Neural cell (in vitro differentiated cells): ENCODE results near the gene VASN. TPM values are rescaled to one million over a fixed set of nuclear protein-coding genes. Genes with fewer than 3 reads are reported as not detected.

Source experiments
- H2AFZ ChIP-seq: fragments of 200-600, 300-800 bp; sonication (generic), shearing (Covaris generic); 2 replicates; pipeline ENCODE4 v1.6.0; 2014; ENCODE audit warnings: low read depth, mild to moderate bottlenecking, antibody characterized with exemption, low read length, moderate library complexity
- H3F3A ChIP-seq: fragments of 200-600 bp; shearing (Covaris generic); 2 replicates; pipeline ENCODE4 v1.6.1; 2016; ENCODE audit warnings: mild to moderate bottlenecking, moderate library complexity, mixed read lengths, antibody characterized with exemption, low read length; ENCODE audit not compliant: insufficient read depth, poor library complexity, severe bottlenecking
- H3K27ac ChIP-seq: fragments of 200-600, 300-800 bp; sonication (generic), shearing (Covaris generic); 2 replicates; pipeline ENCODE4 v1.5.1; 2014; ENCODE audit warnings: mild to moderate bottlenecking, low read length, moderate library complexity
- H3K27me3 ChIP-seq: fragments of 300-800, 200-600 bp; sonication (generic), shearing (Covaris generic); 2 replicates; pipeline ENCODE4 v1.6.0; 2014; ENCODE audit warnings: mild to moderate bottlenecking, low read depth, low read length, moderate library complexity; ENCODE audit not compliant: insufficient read depth
- H3K36me3 ChIP-seq: fragments of 300-800, 200-600 bp; sonication (generic), shearing (Covaris generic); 2 replicates; pipeline ENCODE4 v1.5.1; 2014; ENCODE audit warnings: mild to moderate bottlenecking, antibody characterized with exemption, low read length, moderate library complexity; ENCODE audit not compliant: insufficient read depth
- H3K4me2 ChIP-seq: fragments of 300-800, 200-600 bp; sonication (generic), shearing (Covaris generic); 2 replicates; pipeline ENCODE4 v1.6.0; 2014; ENCODE audit warnings: mild to moderate bottlenecking, low read length
- H3K4me3 ChIP-seq: fragments of 300-800, 200-600 bp; sonication (generic), shearing (Covaris generic); 2 replicates; pipeline ENCODE4 v1.5.1; 2014; ENCODE audit warnings: mild to moderate bottlenecking, low read length, moderate library complexity
- H3K79me2 ChIP-seq: fragments of 200-600 bp; shearing (Covaris generic); replicated peaks from 2 replicates; pipeline ENCODE4 v1.6.0; 2014; ENCODE audit warnings: mild to moderate bottlenecking, low read length, moderate library complexity; ENCODE audit not compliant: insufficient read depth
- H3K9ac ChIP-seq: fragments of 300-800, 200-600 bp; sonication (generic), shearing (Covaris generic); 2 replicates; pipeline ENCODE4 v1.6.1; 2016; ENCODE audit warnings: mild to moderate bottlenecking, low read length, mixed read lengths
- H3K9me2 ChIP-seq: fragments of 200-600 bp; shearing (Covaris generic); 2 replicates; pipeline ENCODE4 v1.6.1; 2016; ENCODE audit warnings: mild to moderate bottlenecking, low read length, mixed read lengths; ENCODE audit not compliant: insufficient read depth
- H3K9me3 ChIP-seq: fragments of 200-600, 300-800 bp; sonication (generic), shearing (Covaris generic); 2 replicates; pipeline ENCODE4 v1.6.1; 2016; ENCODE audit warnings: mild to moderate bottlenecking, mixed run types, low read length, moderate library complexity, mixed read lengths
- H4K20me1 ChIP-seq: fragments of 200-600 bp; shearing (Covaris generic); 2 replicates; pipeline ENCODE4 v1.6.1; 2016; ENCODE audit warnings: mild to moderate bottlenecking, mixed run types; ENCODE audit not compliant: insufficient read depth
- CTCF ChIP-seq: fragments of 450-650 bp; IDR thresholded peaks from 2 replicates; pipeline ENCODE4 v1.5.1; 2014; ENCODE audit warnings: antibody characterized with exemption, mild to moderate bottlenecking, moderate library complexity; ENCODE audit not compliant: poor library complexity, severe bottlenecking
- EP300 ChIP-seq: fragments of 450-650 bp; conservative IDR thresholded peaks from 2 replicates; pipeline ENCODE4 v1.6.1; 2014; ENCODE audit warnings: antibody characterized with exemption, mild to moderate bottlenecking, moderate library complexity; ENCODE audit not compliant: poor library complexity, severe bottlenecking
- EZH2 ChIP-seq: fragments of 200-600, 300-800 bp; shearing (Covaris generic), sonication (generic); IDR thresholded peaks from 2 replicates; pipeline ENCODE4 v1.6.1; 2014; ENCODE audit warnings: antibody characterized with exemption, low read length, borderline replicate concordance, mild to moderate bottlenecking; ENCODE audit not compliant: insufficient read depth, poor library complexity, severe bottlenecking
- MXI1 ChIP-seq: fragments of 450-650 bp; conservative IDR thresholded peaks from 2 replicates; pipeline ENCODE4 v1.6.1; 2014; ENCODE audit warnings: antibody characterized with exemption, mild to moderate bottlenecking; ENCODE audit not compliant: poor library complexity, severe bottlenecking
- POLR2AphosphoS5 ChIP-seq: IDR thresholded peaks from 2 replicates; pipeline ENCODE4 v1.6.1; 2012
- RAD21 ChIP-seq: fragments of 450-650 bp; conservative IDR thresholded peaks from 2 replicates; pipeline ENCODE4 v1.6.1; 2014; ENCODE audit warnings: antibody characterized with exemption, mild to moderate bottlenecking, moderate library complexity
- SMC3 ChIP-seq: fragments of 450-650 bp; conservative IDR thresholded peaks from 2 replicates; pipeline ENCODE4 v1.6.1; 2014; ENCODE audit warnings: antibody characterized with exemption, mild to moderate bottlenecking, moderate library complexity; ENCODE audit not compliant: poor library complexity
- TAF1 ChIP-seq: IDR thresholded peaks from 2 replicates; pipeline ENCODE4 v1.6.1; 2012; ENCODE audit warnings: low read depth
- polyA plus RNA-seq: library from polyadenylated mRNA; depleted of rRNA; stranded (reverse); fragments of >200 nt; gene quantifications from 2 replicates; pipeline ENCODE4 v1.2.3, GENCODE V29; 2014
- TF ChIP-seq, protein P1 (sequence below): IDR thresholded peaks from 2 replicates; pipeline ENCODE4 v1.6.1; 2012; ENCODE audit warnings: borderline replicate concordance

The VASN gene
- polyA plus RNA-seq, 1 donor from 2014 or later = 0.57 TPM

GRCh38 chr16:4401094-4401501 is 29.4 kb downstream of the VASN start:
- no peaks in the 10 kb centered on the region for H3F3A ChIP-seq
- H3K79me2 ChIP-seq = no peaks in the 10 kb centered on the region
- H3K27me3 ChIP-seq = no peaks in the 10 kb centered on the region
- no peak overlapping the region for H3K4me3 ChIP-seq
- H3K9me2 ChIP-seq = no peaks in the 10 kb centered on the region
- no peaks in the 10 kb centered on the region for H3K36me3 ChIP-seq
- H2AFZ ChIP-seq = no peak overlapping the region
- H3K4me2 ChIP-seq = no peak overlapping the region
- H3K27ac ChIP-seq = no peak overlapping the region
- no peaks in the 10 kb centered on the region for H4K20me1 ChIP-seq
- no peaks in the 10 kb centered on the region for H3K9me3 ChIP-seq
- no peak overlapping the region for H3K9ac ChIP-seq
- TF ChIP-seq EP300 (no peak), MXI1 (no peak), SMC3 (no peak), EZH2 (no peak), RAD21 (no peak), POLR2AphosphoS5 (no peak), TAF1 (no peak)

DNA sequence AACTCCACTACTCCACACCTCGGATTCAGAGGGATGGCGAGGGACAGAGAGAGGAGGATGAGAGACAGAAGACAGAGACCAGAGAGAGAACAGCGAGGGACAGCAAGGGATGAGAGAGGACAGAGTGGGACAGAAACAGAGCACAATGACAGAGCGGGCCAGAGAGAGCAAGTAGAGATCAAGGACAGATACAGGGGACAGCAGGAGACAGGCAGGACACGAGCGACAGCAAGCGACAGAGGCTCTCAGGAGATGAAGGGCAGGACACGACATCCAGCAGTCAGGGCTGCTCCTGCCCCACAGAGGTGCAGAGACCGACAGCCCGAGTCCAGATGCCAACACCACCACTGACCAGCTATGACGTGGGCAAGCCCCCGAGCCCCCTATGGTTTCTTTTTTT is 29.9 kb downstream of the VASN start:
- Histone ChIP-seq H2AFZ (no peak overlapping the region), H3K36me3 (no peaks in the 10 kb centered on the region), H3K9me2 (no peaks in the 10 kb centered on the region), H3K4me3 (no peak overlapping the region), H3F3A (no peaks in the 10 kb centered on the region), H3K4me2 (no peak overlapping the region), H3K27ac (no peak overlapping the region), H3K9me3 (no peaks in the 10 kb centered on the region), H3K9ac (no peak overlapping the region), H3K79me2 (no peaks in the 10 kb centered on the region), H4K20me1 (no peaks in the 10 kb centered on the region), H3K27me3 (no peaks in the 10 kb centered on the region)
- no peak for TF ChIP-seq RAD21
- TF ChIP-seq TAF1 = no peak
- TF ChIP-seq POLR2AphosphoS5 = no peak
- TF ChIP-seq, protein P1, sequence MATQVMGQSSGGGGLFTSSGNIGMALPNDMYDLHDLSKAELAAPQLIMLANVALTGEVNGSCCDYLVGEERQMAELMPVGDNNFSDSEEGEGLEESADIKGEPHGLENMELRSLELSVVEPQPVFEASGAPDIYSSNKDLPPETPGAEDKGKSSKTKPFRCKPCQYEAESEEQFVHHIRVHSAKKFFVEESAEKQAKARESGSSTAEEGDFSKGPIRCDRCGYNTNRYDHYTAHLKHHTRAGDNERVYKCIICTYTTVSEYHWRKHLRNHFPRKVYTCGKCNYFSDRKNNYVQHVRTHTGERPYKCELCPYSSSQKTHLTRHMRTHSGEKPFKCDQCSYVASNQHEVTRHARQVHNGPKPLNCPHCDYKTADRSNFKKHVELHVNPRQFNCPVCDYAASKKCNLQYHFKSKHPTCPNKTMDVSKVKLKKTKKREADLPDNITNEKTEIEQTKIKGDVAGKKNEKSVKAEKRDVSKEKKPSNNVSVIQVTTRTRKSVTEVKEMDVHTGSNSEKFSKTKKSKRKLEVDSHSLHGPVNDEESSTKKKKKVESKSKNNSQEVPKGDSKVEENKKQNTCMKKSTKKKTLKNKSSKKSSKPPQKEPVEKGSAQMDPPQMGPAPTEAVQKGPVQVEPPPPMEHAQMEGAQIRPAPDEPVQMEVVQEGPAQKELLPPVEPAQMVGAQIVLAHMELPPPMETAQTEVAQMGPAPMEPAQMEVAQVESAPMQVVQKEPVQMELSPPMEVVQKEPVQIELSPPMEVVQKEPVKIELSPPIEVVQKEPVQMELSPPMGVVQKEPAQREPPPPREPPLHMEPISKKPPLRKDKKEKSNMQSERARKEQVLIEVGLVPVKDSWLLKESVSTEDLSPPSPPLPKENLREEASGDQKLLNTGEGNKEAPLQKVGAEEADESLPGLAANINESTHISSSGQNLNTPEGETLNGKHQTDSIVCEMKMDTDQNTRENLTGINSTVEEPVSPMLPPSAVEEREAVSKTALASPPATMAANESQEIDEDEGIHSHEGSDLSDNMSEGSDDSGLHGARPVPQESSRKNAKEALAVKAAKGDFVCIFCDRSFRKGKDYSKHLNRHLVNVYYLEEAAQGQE = no peak
- TF ChIP-seq MXI1 = no peak
- no peak for TF ChIP-seq CTCF
- TF ChIP-seq EZH2 = no peak
- no peak for TF ChIP-seq SMC3
